ENCODE data around the gene NABP2. TPM values are rescaled to one million over a fixed set of nuclear protein-coding genes. Genes with fewer than 3 reads are reported as not detected.

Gene NABP2
- total RNA-seq, 1 experiment from 2014 or later: 68.5 TPM

DNA sequence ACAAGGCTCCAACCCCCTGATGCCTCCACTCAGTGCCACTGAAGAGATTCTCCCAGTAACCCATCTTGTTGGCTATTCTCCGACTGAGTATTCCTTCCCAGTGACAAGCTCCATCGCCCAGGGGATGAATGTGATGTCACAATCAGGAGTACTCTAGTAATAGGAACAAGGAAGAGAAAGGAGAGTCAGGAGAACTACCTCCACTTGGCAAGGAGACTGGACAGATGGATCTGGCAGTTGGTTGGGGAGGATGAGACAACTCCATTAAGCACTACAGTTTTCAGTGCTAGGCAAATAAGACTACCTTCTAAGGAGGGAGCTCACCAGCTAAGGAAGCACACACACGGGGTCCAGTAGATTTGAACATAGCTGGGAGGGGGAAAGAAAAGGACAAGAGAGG is 7.7 kb upstream of the NABP2 start:
- Histone ChIP-seq H3K79me2 (ENCODE audit: low read depth) (peaks cover 24% of the 10 kb centered on the region), H4K20me1 (ENCODE audit: insufficient read depth) (no peaks in the 10 kb centered on the region), H3F3A (ENCODE audit: insufficient read depth, low read depth) (peaks cover 15% of the 10 kb centered on the region; the same call in 1 of the 2 replicates), H3K9me3 (ENCODE audit: insufficient read depth, low read depth) (no peaks in the 10 kb centered on the region), H3K27ac (no peak overlapping the region), H3K9me2 (ENCODE audit: insufficient read depth) (no peaks in the 10 kb centered on the region), H3K4me3 (no peak overlapping the region), H3K36me3 (ENCODE audit: low read depth) (peaks cover 19% of the 10 kb centered on the region), H2AFZ (no peak overlapping the region), H3K4me2 (no peak overlapping the region), H3K4me1 (replicated peaks; ENCODE audit: insufficient read depth) (peaks cover 6% of the 10 kb centered on the region; the same call in 1 of the 2 replicates), H3K27me3 (ENCODE audit: insufficient read depth, low read depth) (no peaks in the 10 kb centered on the region)
- no peak for TF ChIP-seq EZH2 (IDR thresholded peaks at IDR 0.05; ENCODE audit: low read depth)
- TF ChIP-seq, protein P1, sequence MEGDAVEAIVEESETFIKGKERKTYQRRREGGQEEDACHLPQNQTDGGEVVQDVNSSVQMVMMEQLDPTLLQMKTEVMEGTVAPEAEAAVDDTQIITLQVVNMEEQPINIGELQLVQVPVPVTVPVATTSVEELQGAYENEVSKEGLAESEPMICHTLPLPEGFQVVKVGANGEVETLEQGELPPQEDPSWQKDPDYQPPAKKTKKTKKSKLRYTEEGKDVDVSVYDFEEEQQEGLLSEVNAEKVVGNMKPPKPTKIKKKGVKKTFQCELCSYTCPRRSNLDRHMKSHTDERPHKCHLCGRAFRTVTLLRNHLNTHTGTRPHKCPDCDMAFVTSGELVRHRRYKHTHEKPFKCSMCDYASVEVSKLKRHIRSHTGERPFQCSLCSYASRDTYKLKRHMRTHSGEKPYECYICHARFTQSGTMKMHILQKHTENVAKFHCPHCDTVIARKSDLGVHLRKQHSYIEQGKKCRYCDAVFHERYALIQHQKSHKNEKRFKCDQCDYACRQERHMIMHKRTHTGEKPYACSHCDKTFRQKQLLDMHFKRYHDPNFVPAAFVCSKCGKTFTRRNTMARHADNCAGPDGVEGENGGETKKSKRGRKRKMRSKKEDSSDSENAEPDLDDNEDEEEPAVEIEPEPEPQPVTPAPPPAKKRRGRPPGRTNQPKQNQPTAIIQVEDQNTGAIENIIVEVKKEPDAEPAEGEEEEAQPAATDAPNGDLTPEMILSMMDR (conservative IDR thresholded peaks at IDR 0.05): no peak
- POLR2A ChIA-PET (ENCODE audit: unreplicated experiment): no interaction called here
- BruUV-seq (replicated peaks): no TSS peak
- DNase-seq: no peak
- intact Hi-C loops (cut with micrococcal nuclease; ENCODE audit: unreplicated experiment): no loop called here
- CTCF ChIA-PET: interaction anchor here (0.6 kb wide), 1 partner anchor 55 kb away, joined by 5 read pairs; no protein-coding TSS in a partner anchor

DNA sequence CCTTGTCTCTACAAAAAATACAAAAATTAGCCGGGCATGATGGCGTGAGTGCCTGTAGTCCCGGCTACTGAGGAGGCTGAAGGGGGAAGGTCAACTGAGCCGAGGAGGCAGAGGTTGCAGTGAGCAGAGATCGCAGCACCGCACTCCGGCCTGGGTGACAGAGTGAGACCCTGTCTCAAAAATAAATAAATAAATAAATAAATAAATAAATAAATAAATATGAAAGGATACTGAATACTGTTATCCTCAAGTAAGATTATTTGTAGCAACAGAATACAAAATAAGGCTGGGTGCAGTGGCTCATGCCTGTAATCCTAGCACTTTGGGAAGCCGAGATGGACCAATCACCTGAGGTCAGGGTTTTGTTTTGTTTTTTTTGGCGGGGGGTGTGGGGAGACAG is 4.3 kb upstream of the NABP2 start:
- intact Hi-C loops (cut with micrococcal nuclease; ENCODE audit: unreplicated experiment): loop anchor here (5.0 kb wide), 1 partner anchor 178 kb away; the partner anchor contains the start of gene RPS26
- Histone ChIP-seq H3K36me3 (ENCODE audit: low read depth) (0 out of 2 replicates have a peak, but pooled peaks cover 4% of the 10 kb centered on the region), H4K20me1 (ENCODE audit: insufficient read depth) (no peaks in the 10 kb centered on the region), H3K27ac (no peak overlapping the region), H3K9me2 (ENCODE audit: insufficient read depth) (no peaks in the 10 kb centered on the region), H3K9me3 (ENCODE audit: insufficient read depth, low read depth) (no peaks in the 10 kb centered on the region), H3K4me1 (replicated peaks; ENCODE audit: insufficient read depth) (peaks cover 22% of the 10 kb centered on the region), H3K4me2 (peak overlapping the region; percentile 87), H3K4me3 (peak overlapping the region; percentile 88; the same call in 1 of the 2 replicates), H3F3A (ENCODE audit: insufficient read depth, low read depth) (peaks cover 27% of the 10 kb centered on the region; the same call in 1 of the 2 replicates), H3K79me2 (ENCODE audit: low read depth) (peaks cover 24% of the 10 kb centered on the region), H2AFZ (no peak overlapping the region), H3K27me3 (ENCODE audit: insufficient read depth, low read depth) (no peaks in the 10 kb centered on the region)
- ChIA-PET CTCF (interaction anchor here (0.7 kb wide), 2 partner anchors 61 to 70 kb away, joined by 3 to 5 read pairs; no protein-coding TSS in a partner anchor), POLR2A (ENCODE audit: unreplicated experiment) (no interaction called here)
- no peak for DNase-seq
- no TSS peak for BruUV-seq (replicated peaks)
- no peak for TF ChIP-seq EZH2 (IDR thresholded peaks at IDR 0.05; ENCODE audit: low read depth)
- TF ChIP-seq, protein P1 (conservative IDR thresholded peaks at IDR 0.05): no peak

DNA sequence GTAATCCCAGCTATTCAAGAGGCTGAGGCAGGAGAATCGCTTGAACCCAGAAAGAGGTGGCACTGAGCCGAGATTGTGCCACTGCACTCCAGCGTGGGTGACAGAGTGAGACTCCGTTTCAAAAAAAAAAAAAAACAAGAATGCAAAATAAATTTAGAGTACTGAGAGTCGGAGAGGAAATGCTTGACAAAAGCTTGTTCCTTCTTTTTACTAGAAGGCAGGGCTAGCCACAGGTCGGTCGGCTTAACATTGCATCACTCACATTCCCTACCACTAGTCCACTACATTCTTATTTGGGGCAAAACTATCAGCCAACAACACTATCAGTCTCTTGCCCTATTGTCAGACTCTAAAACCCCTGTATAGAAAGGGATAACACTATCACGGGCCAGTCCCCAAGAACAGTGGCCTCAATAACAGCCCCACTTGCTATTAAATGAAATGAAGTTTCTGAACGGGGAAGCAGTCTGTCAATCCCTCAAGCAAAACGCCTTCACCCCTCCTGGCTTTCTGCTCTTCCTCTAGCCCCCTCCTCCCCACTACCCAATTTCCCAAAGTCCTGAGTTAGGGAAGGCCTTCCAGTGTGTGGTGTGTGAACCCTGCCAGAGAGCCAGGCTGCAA is 3.4 kb upstream of the NABP2 start:
- peak overlapping the region; percentile 82 for H2AFZ ChIP-seq
- intact Hi-C loops (cut with micrococcal nuclease; ENCODE audit: unreplicated experiment): loop anchor here (1.0 to 5.0 kb wide), 2 partner anchors 23 to 178 kb away; partner anchors contain the start of gene RPS26

More for the DNA sequence above, 3.4 kb upstream of the NABP2 start:
- peak overlapping the region; percentile 64 for H3K27ac ChIP-seq
- no peaks in the 10 kb centered on the region for H3K9me2 ChIP-seq (ENCODE audit: insufficient read depth)
- TF ChIP-seq, protein P1 (conservative IDR thresholded peaks at IDR 0.05): no peak
- no peak for TF ChIP-seq EZH2 (IDR thresholded peaks at IDR 0.05; ENCODE audit: low read depth)
- peaks cover 24% of the 10 kb centered on the region for H3K79me2 ChIP-seq (ENCODE audit: low read depth)
- H3K4me1 ChIP-seq (replicated peaks; ENCODE audit: insufficient read depth): peaks cover 27% of the 10 kb centered on the region
- ChIA-PET POLR2A (ENCODE audit: unreplicated experiment) (interaction anchor here (0.6 kb wide), 2 partner anchors 47 to 244 kb away, joined by 3 to 23 read pairs; no protein-coding TSS in a partner anchor), CTCF (interaction anchor here (0.6 to 1.3 kb wide), 6 partner anchors 28 to 948 kb away, joined by 3 to 5 read pairs (median 3); no protein-coding TSS in a partner anchor)
- H3K9me3 ChIP-seq (ENCODE audit: insufficient read depth, low read depth): no peaks in the 10 kb centered on the region
- H3K4me3 ChIP-seq: peak overlapping the region; percentile 88
- H4K20me1 ChIP-seq (ENCODE audit: insufficient read depth): no peaks in the 10 kb centered on the region
- H3K36me3 ChIP-seq (ENCODE audit: low read depth): no peaks in the 10 kb centered on the region
- H3F3A ChIP-seq (ENCODE audit: insufficient read depth, low read depth): peaks cover 27% of the 10 kb centered on the region; the same call in 1 of the 2 replicates
- no peak for DNase-seq
- BruUV-seq (replicated peaks): TSS peak; percentile 69
- H3K4me2 ChIP-seq: peak overlapping the region; percentile 87
- no peaks in the 10 kb centered on the region for H3K27me3 ChIP-seq (ENCODE audit: insufficient read depth, low read depth)
